HL-60 (cell line): ENCODE measurements around the gene ITPK1.

Experiments used
- CTCF ChIP-seq: IDR thresholded peaks from one replicate; pipeline ENCODE4 v1.5.1; 2011; ENCODE audit warnings: low read length, control low read depth, inconsistent platforms; ENCODE audit not compliant: insufficient read depth
- POLR2AphosphoS5 ChIP-seq: IDR thresholded peaks from 2 replicates; pipeline ENCODE4 v1.6.1; 2012; ENCODE audit warnings: low read depth

- TF ChIP-seq CTCF (no peak), POLR2AphosphoS5 (no peak)
Observed at GRCh38 chr14:93048843-93049242, 66.9 kb downstream of the ITPK1 start.
